ENCODE data around the gene CD274.

GRCh38 chr9:5511935-5512580, 61.7 kb downstream of the CD274 start:
- TF ChIP-seq EZH2 (IDR thresholded peaks at IDR 0.05; ENCODE audit: borderline replicate concordance, low read length) = no peak
- no peak for TF ChIP-seq CTCF (IDR thresholded peaks at IDR 0.05; ENCODE audit: low read length)

Data from OCI-LY1 (cell line).